GM12865 (cell line): Measurements from ENCODE around the gene EFNA4.

Experiments
- DNase-seq: peaks from one replicate; pipeline ENCODE4 v3.0.0; 2010; ENCODE audit warnings: low read depth
- H3K4me3 ChIP-seq: 2 replicates; pipeline ENCODE4 v1.5.1; 2011; ENCODE audit warnings: mild to moderate bottlenecking, low read depth, low read length, control low read depth
- CTCF ChIP-seq: IDR thresholded peaks from 2 replicates; pipeline ENCODE4 v1.5.1; 2011; ENCODE audit warnings: low read length, control low read depth, low read depth, inconsistent platforms; ENCODE audit not compliant: insufficient read depth; ENCODE audit errors: missing control alignments

Gene EFNA4

DNA sequence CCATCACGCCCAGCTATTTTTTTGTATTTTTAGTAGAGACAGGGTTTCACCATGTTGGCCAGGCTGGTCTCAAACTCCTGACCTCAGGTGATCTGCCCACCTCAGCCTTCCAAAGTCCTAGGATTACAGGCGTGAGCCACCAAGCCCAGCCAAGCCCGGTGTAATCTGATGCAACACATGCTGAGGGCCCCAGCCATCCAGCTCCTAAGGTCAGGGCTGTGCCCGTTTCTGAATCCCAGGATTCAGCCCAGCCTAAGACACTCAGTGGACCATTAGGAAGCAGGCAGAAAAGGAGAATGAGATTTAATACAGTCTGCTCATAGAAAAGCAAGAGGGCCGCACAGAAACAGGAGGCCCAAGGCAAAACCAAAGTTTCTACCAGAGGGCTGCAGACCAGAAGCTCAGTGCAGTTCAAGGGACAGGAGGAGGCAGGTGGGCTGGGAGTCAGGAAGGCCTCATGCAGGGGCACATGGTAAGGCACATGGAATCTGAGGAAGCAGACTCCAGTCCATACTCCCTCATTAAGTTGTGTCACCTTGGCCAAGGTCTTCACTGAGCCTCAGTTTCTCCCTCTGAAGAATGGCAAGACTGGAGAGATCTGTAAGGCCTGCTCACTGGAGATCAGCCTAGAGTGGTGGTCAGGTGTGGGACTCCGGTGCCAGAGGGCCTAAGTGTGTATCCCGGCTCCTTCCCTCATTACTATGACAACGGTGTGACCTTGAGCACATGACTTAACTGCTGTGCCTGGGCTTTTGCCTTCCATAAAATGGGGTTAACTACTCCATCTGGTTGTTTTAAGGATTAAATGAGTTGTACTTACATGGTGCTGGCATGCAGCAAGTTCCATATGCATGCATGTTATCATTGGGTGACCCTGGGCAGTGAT, 14.8 kb upstream of the EFNA4 start:
- DNase-seq: no peak
- no peak overlapping the region for H3K4me3 ChIP-seq
- TF ChIP-seq CTCF: no peak

DNA sequence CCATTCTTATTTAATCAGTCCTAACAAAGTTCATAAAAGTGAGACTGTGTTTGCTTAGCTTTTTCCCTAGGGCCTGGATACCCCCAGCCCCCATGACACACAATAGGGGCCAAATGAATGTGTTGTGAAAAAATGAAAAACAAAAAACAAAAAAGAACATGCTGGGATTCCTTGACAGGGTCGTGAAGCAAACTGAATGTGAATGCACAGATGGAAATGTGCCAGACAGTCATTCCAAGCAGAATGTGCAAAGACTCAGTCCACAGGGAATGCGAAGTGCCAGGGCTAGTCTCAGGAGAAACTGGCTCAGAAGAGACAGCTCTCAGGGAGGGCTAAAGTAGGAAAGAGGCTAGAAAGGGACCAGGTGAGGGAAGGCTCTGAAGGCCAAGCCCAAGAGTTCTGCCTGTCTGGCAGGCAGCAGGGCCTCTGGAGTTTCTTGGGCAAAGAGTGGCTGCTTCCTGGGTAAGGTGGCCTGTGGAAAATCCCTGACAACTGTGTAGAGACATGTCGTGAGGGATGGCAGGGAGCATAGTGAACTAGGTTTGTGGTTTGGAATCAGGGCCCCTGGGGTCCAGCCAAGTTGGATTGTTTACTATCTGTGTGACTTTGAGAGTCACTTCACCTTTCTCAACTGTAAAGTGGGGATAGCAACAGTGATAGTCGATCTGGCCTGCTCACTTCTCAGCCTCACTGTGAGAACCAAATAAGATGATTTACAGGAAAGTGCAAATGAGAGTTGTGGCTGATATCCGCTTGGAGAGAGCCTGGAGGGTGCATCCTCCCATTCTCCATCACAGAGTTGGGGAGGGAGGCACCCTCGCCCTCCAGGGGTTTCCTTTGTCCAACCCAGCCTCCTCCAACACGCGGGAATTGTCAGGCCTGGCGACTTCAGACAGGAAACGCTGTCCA, 13.6 kb upstream of the EFNA4 start:
- H3K4me3 ChIP-seq: peak overlapping the region; percentile 76
- DNase-seq: no peak

GRCh38 chr1:155050560-155051341, 12.8 kb upstream of the EFNA4 start, which contains the start of gene ADAM15:
ADAM15 (plus strand) TSS chr1:155051316; CDS start chr1:155051387, 71 bp downstream.
- peak; percentile 97 for TF ChIP-seq CTCF
- peak; percentile 81 for DNase-seq
- peak within 1 kb of the TSS; percentile 78 for H3K4me3 ChIP-seq

More for the DNA sequence above, 13.6 kb upstream of the EFNA4 start:
- TF ChIP-seq CTCF: no peak

DNA sequence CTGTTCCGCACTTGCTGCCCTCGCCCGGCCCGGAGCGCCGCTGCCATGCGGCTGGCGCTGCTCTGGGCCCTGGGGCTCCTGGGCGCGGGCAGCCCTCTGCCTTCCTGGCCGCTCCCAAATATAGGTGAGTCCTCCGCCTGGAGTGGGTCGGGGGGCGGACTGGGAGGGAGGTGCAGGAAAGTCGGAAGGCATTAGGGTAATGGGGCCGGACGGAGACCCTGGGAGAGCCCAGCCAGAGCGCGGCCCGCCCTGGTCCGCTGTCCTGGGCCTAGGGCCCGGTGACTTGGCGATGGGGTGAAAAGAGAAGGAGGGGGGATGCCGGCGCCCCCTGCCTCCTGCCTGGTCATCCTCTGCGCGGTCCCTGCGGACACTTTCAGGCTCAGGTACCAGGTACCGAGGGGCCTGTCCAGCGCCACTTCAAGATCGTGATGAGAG, 12.2 kb upstream of the EFNA4 start:
- TF ChIP-seq CTCF: no peak
- peak overlapping the region; percentile 78 for H3K4me3 ChIP-seq
- DNase-seq: no peak

DNA sequence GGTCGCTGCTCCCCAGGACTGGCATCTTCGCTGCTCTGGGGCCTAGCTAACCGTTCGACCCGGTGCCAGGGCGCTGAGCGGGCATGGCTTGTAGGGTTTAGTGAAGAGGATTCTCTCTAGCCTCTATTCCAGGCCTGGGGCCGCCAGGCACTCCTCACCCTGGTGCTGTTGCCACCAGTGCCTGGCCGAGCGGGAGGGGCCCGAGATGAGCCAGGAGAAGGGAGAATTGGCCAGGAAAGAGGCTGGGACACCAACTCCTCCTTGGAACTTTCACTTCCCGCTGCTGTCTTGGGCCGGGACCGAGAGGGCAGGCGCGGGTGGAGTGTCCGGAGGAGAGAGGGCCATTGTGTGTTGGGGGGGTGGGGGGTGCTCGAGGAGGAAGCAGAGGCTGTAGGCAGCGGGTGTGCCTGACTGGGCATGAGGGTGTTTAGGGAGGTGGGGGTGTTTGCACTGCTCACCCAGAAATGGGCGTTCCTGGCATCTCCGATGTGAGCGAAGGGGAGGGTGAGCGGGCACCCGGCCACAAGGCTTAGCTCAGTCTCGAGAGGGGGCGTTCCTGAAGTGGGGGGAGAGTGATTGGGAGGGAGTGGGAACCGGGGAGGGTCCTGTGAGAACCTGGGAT, 11.7 kb upstream of the EFNA4 start:
- peak overlapping the region; percentile 78 for H3K4me3 ChIP-seq
- TF ChIP-seq CTCF: no peak
- DNase-seq: no peak
